Inferior parietal cortex (tissue), 1 donor: ENCODE data around the gene BTN2A1.
A peak's percentile ranks its signal among the peaks of the same experiment; 100 is the strongest.
"Not testable (repeated sequence)": the region's sequence is repeated elsewhere in the genome, so short reads cannot be mapped to it uniquely, and the experiment has no call there.

Experiments
- DNase-seq: peaks from one replicate; pipeline ENCODE4 v3.0.0-alpha.2; 2016; ENCODE audit errors: extremely low spot score

Gene BTN2A1

GRCh38 chr6:26457806-26458688 lies at the start of gene BTN2A1:
BTN2A1 (plus strand) TSS chr6:26457955; CDS start chr6:26458637, 682 bp downstream.
- DNase-seq: peak; percentile 95

DNA sequence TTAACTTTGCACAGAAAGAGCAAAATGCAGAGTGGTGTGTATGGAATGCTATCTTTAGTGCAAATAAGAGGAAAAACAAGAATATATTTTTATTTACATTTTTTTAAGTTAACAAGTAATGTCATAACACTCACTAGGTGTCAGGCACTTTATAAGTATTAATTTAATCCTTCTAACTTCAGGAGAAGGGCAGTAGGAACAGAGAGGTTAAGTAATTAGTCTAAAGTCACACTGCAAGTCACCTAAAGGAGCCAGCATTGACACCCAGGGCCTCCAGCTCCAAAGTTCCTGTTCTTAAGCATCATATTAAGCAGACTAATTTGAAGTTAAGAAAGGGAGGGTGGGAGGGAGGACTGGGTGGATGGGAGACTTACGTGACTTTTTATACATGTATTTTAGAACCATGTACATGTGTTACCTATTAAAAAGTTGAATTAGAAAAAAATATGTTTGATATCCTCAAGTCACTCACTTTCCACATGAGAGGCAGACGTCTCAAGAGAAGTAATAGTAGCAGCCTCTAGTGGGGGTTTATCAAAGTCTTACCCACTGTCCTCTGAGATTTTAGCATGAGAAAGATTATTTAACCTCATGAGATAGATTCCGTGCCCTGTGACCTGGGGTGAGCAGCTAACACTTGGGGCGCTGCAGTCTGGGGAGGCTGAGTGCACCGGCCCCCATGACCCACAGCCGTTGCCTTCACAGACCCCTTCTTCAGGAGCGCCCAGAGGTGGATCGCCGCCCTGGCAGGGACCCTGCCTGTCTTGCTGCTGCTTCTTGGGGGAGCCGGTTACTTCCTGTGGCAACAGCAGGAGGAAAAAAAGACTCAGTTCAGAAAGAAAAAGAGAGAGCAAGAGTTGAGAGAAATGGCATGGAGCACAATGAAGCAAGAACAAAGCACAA lies 48.7 kb upstream of the BTN2A1 start:
- DNase-seq: no peak

GRCh38 chr6:26411751-26412150 lies 46.0 kb upstream of the BTN2A1 start:
- no peak for DNase-seq

DNA sequence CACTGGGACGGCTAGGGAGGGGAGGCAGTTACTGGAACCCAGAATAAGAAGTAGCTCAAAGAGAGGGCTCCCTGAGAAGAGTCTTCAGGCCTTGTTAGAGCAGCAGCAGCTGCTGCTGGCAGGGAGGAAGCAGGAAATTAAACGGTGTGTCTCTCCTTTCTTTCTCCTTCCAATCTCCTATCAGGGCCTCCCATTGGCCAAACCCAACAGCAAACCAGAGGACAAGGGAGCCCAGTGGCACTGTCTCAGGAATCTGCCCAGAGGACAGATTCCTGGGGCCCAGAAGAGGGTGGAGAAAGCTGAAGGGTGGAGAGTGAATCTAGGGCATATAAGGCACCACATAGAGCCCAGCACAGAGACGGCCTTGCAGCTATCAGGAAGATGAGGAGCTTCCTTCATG lies 45.5 kb upstream of the BTN2A1 start:
- no peak for DNase-seq

GRCh38 chr6:26412954-26413353 lies 44.8 kb upstream of the BTN2A1 start:
- no peak for DNase-seq

DNA sequence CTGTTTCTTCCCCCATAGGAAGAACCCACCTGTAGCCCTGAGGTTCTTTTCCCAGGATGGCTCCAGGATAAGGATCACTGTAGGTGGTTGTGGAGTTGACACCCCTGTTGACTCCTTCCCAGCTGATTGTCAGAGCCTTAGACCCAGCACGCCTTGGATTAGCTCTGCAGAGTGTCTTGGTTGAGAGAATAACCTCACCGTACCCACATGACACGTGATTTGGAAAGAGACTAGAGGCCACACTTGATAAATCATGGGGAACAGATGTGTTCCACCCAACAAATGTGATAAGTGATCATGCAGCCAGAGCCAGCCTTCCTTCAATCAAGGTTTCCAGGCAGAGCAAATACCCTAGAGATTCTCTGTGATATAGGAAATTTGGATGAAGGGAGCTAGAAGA lies 43.5 kb upstream of the BTN2A1 start:
- DNase-seq: no peak

DNA sequence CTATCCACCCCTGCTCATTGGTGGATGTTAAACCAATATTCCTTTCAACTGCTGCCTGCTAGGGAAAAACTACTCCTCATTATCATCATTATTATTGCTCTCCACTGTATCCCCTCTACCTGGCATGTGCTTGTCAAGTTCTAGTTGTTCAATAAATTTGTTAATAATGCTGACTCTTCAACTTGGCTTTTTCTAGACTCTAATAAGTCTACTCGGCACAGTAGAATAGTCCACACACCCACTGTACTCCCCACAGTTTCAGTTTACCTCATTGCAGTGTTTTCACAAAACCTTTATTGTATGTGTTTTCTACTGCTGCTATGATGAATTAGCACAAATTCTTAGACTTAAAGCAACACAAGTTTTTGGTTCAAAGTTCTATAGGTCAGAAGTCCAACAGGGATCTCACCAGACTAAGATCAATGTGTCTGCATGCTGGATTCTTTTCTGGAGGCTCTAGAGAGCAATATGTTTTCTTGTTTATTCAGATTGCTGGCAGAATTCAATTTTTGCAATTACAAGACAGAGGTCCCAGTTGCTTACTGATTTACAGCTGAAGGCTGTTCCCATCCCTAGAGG lies 42.6 kb upstream of the BTN2A1 start:
- DNase-seq: no peak

DNA sequence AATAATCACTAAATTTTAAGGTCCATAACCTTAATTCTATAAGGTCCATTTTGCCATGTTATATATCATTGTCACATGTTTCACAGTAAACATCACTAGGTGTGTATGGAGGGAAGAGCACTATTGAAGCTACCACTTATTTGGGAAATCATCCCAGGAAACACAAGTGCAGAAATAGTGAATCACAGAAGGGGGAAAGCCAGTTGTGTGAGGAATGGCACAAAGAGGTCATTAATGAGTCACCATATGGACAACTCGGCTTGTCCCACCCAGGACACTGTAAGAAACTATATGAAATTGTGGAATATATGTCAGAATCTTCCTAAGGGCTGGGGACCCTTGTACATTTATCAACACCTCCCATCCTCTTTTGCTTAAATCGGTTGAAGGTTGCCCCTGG lies 42.0 kb upstream of the BTN2A1 start:
- no peak for DNase-seq

DNA sequence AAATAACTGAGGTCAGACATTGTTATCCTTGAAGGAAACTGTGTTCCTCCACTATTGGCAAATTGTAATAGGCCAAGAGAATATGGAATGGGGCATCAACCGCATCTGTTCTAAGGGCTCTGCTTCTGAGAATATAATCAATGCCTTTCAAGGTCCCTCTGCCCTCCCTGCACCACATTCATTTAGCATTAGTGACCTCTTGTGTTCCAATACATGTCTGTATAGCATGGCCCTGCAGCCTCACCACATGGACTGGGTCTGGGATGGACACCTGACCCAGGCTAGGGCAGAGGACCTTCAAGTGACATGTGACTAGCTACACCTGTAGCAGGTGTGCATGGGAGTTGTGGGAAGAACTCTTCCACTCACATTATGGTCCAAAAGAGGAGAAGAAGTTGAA lies 41.5 kb upstream of the BTN2A1 start:
- DNase-seq: no peak

- DNase-seq: not testable (repeated sequence)
Measured at GRCh38 chr6:26418077-26418476, 39.7 kb upstream of the BTN2A1 start.

DNA sequence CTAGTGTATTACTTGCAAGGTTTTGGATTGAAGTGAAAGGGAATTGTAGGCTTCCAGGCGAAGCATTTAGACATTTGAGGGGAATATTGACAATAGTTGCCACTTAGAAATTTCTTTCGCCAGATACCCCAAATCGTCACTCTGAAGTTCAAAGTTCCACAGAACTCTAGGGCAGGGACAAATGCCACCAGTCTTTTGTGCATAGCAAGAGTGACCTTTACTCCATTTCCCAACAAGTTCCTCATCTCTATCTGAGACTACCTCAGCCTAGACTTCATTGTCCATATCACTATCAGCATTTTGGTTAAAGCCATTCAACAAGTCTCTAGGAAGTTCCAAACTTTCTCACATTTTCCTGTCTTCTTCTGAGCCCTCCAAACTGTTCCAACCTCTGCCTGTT lies 39.0 kb upstream of the BTN2A1 start:
- not testable (repeated sequence) for DNase-seq

DNA sequence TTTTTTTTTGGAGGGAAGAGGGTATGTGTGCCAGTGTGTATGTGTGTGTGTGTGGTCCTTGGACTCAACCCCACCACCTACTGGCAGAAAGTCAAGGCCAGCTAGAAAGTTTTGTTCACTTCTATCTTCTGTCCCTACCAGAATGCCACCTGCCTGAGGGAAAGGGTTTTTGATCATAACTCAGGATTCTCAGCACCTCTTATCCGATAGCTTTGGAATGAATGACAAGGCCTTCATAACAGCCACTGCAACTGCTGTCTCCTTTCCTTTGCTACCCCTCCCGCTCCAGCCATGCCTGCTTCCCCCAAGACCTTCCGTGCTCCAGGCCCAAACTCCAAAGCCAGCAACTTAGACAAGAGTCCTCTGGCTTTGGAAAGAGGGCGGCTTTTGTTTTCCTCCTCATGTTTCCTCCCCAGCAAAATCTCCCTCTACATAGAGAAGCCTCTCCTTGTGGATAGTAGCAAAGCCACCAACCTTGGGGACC lies 37.0 kb upstream of the BTN2A1 start:
- peak; percentile 9 for DNase-seq

GRCh38 chr6:26421259-26422144 lies 36.3 kb upstream of the BTN2A1 start:
- peak; percentile 84 for DNase-seq

DNA sequence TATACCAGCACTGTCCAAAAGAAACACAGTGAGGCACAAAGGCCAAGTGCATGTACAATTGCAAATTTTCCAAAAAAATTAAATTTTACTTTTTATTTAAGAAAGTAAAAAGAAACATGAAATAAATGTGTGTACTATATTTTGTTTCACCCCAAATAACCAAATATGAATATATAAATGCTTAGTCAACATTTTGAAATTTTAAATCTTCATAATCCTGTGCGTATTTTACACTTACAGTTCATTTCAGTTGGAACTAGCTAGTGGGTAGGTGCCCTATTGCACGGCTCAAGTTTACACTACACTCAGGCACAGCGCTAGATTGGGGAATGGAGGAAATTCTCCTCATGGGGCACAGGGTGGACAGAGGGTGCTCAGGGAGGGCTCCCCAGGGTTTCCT lies 35.4 kb upstream of the BTN2A1 start:
- DNase-seq: no peak

DNA sequence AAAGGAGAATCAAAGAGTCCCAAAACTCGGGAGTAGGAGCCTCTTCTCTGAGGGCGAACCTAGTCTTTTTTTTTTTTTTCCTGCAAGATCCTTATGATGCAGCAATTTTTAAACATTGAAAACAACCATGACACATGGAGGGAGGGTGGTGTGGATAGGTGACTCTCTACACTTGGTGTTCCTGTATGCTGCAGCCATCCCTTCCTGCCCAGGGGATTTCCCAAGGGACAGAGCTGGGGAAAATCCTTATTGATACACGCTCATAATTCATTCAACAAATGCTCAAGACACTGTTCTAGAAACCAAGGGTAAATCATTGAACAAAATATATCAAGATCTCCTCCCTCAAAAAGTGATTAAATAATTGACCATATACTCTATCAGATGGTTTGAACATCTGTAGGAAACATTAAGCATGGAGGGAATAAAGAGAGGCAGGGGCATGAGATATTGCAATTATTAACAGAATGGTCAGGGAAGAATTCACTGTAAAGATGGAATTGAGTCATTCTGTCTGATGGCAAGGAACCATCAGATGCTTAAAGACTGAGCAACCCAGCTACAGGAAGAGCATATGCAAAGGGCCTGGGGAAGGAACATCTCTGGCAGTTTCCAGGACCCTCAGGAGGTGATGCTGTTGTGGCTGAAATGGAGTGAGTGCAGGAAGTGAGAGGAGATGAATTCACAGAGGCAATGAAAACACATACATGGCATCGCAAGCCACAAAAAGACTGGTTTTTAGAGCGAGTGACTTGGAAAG lies 30.9 kb upstream of the BTN2A1 start:
- no peak for DNase-seq

- no peak for DNase-seq
Measured at GRCh38 chr6:26427451-26427809, 30.3 kb upstream of the BTN2A1 start.

DNA sequence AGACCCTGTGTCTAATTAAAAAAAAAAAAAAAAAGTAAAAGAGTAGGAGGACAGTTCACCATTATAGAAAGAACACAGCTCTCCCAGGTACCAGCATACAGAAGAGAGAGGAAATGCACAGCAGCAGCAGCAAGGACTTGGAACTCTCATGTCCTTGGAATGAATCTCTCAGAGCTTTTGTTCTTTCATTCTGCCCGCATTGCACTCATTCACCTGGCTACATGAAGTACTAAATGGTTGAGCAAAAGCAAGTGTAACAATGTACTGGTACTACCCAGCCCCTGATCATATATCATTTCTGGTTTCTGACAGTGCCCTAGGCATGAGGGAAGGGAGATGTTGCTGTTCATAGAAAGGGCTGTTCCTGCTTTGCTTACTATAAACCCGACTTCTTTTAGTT lies 29.5 kb upstream of the BTN2A1 start:
- no peak for DNase-seq

GRCh38 chr6:26430787-26431186 lies 27.0 kb upstream of the BTN2A1 start:
- DNase-seq: no peak

DNA sequence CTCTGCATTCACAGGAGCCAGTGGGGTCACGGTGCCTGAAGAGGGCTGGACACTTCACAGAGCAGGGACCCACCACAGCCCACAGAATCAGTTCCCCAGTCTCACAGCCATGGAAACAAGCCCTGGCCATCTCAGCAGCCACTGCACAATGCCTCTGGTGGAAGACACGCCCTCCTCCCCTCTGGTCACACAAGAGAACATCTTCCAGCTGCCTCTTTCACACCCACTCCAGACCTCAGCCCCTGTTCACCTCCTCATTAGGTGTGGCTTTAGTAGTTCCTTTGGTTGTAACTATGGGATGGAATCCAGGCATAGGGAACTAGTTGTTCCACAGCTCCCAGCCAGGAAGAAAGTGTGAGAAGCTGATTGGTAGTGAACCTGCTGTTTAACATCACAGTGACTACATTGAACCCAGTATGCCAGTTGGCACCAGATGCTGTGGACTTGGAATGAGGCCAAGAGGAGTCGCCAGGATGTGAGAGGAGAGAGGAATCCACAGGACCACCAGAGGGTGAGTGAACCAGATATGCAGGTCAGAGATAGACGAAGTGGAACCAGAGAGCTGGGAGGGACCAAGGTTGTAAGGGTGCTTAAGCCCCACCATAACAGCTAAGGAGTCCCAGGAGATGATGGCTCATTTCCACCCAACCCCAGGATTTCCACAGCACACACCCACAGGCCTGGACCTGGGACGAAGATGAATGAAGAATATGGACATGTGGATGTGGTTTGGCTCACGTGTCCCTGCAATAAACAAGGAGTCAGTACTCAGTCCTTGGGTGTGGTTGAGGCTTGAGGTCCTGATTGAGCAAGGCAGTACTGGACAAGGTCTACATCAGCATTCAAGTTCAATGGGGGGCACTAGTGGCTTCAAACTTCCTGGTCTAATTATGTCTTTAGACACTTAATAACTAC lies 26.2 kb upstream of the BTN2A1 start:
- DNase-seq: no peak
